Measurements from ENCODE around the gene KMT2A.
"Not testable (repeated sequence)": the region's sequence is repeated elsewhere in the genome, so short reads cannot be mapped to it uniquely, and the experiment has no call there.

KMT2A gene

GRCh38 chr11:118531597-118532084 is 95.3 kb downstream of the KMT2A start:
- in situ Hi-C loops (cut with MboI; ENCODE audit: low sequenced_read_pairs), result no loop called here

- in situ Hi-C loops (cut with MboI; ENCODE audit: low sequenced_read_pairs), result no loop called here
These were observed 95.8 kb downstream of the KMT2A start for GRCh38 chr11:118532091-118532490.

- in situ Hi-C loops (cut with MboI; ENCODE audit: low sequenced_read_pairs), result no loop called here
These were observed 96.8 kb downstream of the KMT2A start for GRCh38 chr11:118532852-118533768.

GRCh38 chr11:118533769-118534729 is 97.8 kb downstream of the KMT2A start:
- in situ Hi-C loops (cut with MboI; ENCODE audit: low sequenced_read_pairs), result no loop called here

GRCh38 chr11:118535261-118535660 is 99.0 kb downstream of the KMT2A start:
- in situ Hi-C loops (cut with MboI; ENCODE audit: low sequenced_read_pairs), result no loop called here

- in situ Hi-C loops (cut with MboI; ENCODE audit: low sequenced_read_pairs), result no loop called here
These were observed 100.4 kb downstream of the KMT2A start for GRCh38 chr11:118536726-118537125.

- in situ Hi-C loops (cut with MboI; ENCODE audit: low sequenced_read_pairs), result no loop called here
These were observed 101.2 kb downstream of the KMT2A start for GRCh38 chr11:118537409-118537980.

GRCh38 chr11:118544010-118544646 is 107.8 kb downstream of the KMT2A start:
- in situ Hi-C loops (cut with MboI; ENCODE audit: low sequenced_read_pairs), result no loop called here

- in situ Hi-C loops (cut with MboI; ENCODE audit: low sequenced_read_pairs), result no loop called here
These were observed 108.3 kb downstream of the KMT2A start for GRCh38 chr11:118544647-118545010.

- in situ Hi-C loops (cut with MboI; ENCODE audit: low sequenced_read_pairs), result no loop called here
These were observed 109.2 kb downstream of the KMT2A start for GRCh38 chr11:118545533-118545932.

GRCh38 chr11:118547132-118547531 is 110.8 kb downstream of the KMT2A start:
- in situ Hi-C loops (cut with MboI; ENCODE audit: low sequenced_read_pairs), result no loop called here

GRCh38 chr11:118552341-118552740 is 116.0 kb downstream of the KMT2A start:
- in situ Hi-C loops (cut with MboI; ENCODE audit: low sequenced_read_pairs), result no loop called here

GRCh38 chr11:118560806-118561205 is 124.5 kb downstream of the KMT2A start:
- in situ Hi-C loops (cut with MboI; ENCODE audit: low sequenced_read_pairs), result no loop called here

- in situ Hi-C loops (cut with MboI; ENCODE audit: low sequenced_read_pairs), result no loop called here
These were observed 128.8 kb downstream of the KMT2A start for GRCh38 chr11:118565051-118565450.

- in situ Hi-C loops (cut with MboI; ENCODE audit: low sequenced_read_pairs), result no loop called here
These were observed 133.4 kb downstream of the KMT2A start for GRCh38 chr11:118569670-118570069.

- in situ Hi-C loops (cut with MboI; ENCODE audit: low sequenced_read_pairs), result no loop called here
These were observed 134.5 kb downstream of the KMT2A start for GRCh38 chr11:118570787-118571186.

GRCh38 chr11:118571701-118572060 is 135.4 kb downstream of the KMT2A start:
- in situ Hi-C loops (cut with MboI; ENCODE audit: low sequenced_read_pairs), result not testable (repeated sequence)

- in situ Hi-C loops (cut with MboI; ENCODE audit: low sequenced_read_pairs), result no loop called here
These were observed 136.0 kb downstream of the KMT2A start, which contains the start of gene ARCN1 for GRCh38 chr11:118572061-118572980. ARCN1 (plus strand) TSS chr11:118572409; CDS start chr11:118572548, 139 bp downstream.

GRCh38 chr11:118572981-118573550 is 136.8 kb downstream of the KMT2A start:
- in situ Hi-C loops (cut with MboI; ENCODE audit: low sequenced_read_pairs), result no loop called here
